Endothelial cell (in vitro differentiated cells): ENCODE measurements around the gene TFEB. TPM values are rescaled to one million over a fixed set of nuclear protein-coding genes. Genes with fewer than 3 reads are reported as not detected.

ENCODE experiments used
- DNase-seq: peaks from one replicate; pipeline ENCODE4 v3.0.0; 2021; ENCODE audit warnings: low spot score
- H3K27ac Mint-ChIP-seq: one replicate; pipeline ENCODE4 v1.8.0; 2021; ENCODE audit warnings: mixed read lengths, inconsistent platforms; ENCODE audit not compliant: unreplicated experiment
- H3K27me3 Mint-ChIP-seq: one replicate; pipeline ENCODE4 v1.8.0; 2021; ENCODE audit warnings: mild to moderate bottlenecking, moderate library complexity, mixed read lengths, inconsistent platforms; ENCODE audit not compliant: unreplicated experiment
- H3K36me3 Mint-ChIP-seq: one replicate; pipeline ENCODE4 v1.8.0; 2021; ENCODE audit warnings: mild to moderate bottlenecking, low read depth, mixed read lengths, inconsistent platforms; ENCODE audit not compliant: unreplicated experiment
- H3K4me1 Mint-ChIP-seq: one replicate; pipeline ENCODE4 v1.8.0; 2021; ENCODE audit warnings: mild to moderate bottlenecking, mixed read lengths, inconsistent platforms; ENCODE audit not compliant: unreplicated experiment
- H3K4me3 Mint-ChIP-seq: one replicate; pipeline ENCODE4 v1.8.0; 2021; ENCODE audit warnings: mild to moderate bottlenecking, mixed read lengths, inconsistent platforms; ENCODE audit not compliant: unreplicated experiment
- H3K9me3 Mint-ChIP-seq: one replicate; pipeline ENCODE4 v1.8.0; 2021; ENCODE audit warnings: mixed read lengths, inconsistent platforms; ENCODE audit not compliant: unreplicated experiment
- total RNA-seq: library from RNA; stranded (reverse); fragmentation: NEBNext Ultra II Directional; extraction: Animal tissue kit (Norgen Biotek cat#: 25700); gene quantifications from one replicate; pipeline ENCODE4 v1.2.1, GENCODE V29; 2021; ENCODE audit not compliant: unreplicated experiment
- TF ChIP-seq, protein P1 (sequence below): fragments of 200-600 bp; sonication (generic); IDR thresholded peaks from one replicate; pipeline ENCODE4 v1.5.0; 2021; ENCODE audit warnings: antibody characterized with exemption; ENCODE audit not compliant: unreplicated experiment

Gene TFEB
- total RNA-seq, 1 donor from 2014 or later, result 10.4 TPM

DNA sequence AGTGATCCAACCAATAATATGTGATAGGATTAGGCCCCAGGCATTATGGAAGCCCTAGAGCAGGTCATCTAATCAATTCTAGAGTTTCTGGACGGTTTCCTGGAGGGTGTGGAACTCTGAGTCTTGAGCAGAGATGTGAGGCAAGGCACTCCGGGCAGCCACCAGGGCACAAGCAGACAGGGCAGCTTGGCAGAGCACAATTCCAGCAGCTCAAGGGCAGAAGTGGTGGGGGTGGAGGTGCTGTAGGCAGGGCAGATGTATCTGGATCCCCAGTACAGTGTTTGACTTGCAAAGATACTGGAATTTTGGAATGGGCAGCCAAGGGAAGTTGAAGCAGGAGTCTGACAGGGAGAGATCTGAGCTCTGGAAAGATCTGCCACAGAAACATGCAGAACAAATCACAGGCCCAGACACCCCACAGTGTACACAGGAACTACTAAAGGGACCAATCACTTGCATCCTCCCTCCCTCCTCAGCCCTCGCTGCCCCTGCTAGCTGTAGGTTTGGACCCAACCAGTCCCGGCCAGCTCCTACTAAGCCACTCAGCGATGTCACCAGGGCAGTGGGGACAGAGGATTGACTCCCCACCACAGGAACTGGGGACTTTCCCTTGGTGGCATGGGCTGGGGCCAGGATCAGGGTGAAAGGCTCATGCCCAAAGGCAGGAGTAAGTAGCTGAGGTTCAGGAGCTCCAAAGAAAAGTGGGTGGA lies 47.0 kb downstream of the TFEB start:
- Mint-ChIP-seq H3K4me1 (peaks cover 11% of the 10 kb centered on the region), H3K9me3 (no peaks in the 10 kb centered on the region), H3K36me3 (no peaks in the 10 kb centered on the region), H3K27ac (no peak overlapping the region), H3K27me3 (peaks cover 10% of the 10 kb centered on the region), H3K4me3 (no peak overlapping the region)
- no peak for DNase-seq
- TF ChIP-seq, protein P1, sequence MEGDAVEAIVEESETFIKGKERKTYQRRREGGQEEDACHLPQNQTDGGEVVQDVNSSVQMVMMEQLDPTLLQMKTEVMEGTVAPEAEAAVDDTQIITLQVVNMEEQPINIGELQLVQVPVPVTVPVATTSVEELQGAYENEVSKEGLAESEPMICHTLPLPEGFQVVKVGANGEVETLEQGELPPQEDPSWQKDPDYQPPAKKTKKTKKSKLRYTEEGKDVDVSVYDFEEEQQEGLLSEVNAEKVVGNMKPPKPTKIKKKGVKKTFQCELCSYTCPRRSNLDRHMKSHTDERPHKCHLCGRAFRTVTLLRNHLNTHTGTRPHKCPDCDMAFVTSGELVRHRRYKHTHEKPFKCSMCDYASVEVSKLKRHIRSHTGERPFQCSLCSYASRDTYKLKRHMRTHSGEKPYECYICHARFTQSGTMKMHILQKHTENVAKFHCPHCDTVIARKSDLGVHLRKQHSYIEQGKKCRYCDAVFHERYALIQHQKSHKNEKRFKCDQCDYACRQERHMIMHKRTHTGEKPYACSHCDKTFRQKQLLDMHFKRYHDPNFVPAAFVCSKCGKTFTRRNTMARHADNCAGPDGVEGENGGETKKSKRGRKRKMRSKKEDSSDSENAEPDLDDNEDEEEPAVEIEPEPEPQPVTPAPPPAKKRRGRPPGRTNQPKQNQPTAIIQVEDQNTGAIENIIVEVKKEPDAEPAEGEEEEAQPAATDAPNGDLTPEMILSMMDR, result no peak

DNA sequence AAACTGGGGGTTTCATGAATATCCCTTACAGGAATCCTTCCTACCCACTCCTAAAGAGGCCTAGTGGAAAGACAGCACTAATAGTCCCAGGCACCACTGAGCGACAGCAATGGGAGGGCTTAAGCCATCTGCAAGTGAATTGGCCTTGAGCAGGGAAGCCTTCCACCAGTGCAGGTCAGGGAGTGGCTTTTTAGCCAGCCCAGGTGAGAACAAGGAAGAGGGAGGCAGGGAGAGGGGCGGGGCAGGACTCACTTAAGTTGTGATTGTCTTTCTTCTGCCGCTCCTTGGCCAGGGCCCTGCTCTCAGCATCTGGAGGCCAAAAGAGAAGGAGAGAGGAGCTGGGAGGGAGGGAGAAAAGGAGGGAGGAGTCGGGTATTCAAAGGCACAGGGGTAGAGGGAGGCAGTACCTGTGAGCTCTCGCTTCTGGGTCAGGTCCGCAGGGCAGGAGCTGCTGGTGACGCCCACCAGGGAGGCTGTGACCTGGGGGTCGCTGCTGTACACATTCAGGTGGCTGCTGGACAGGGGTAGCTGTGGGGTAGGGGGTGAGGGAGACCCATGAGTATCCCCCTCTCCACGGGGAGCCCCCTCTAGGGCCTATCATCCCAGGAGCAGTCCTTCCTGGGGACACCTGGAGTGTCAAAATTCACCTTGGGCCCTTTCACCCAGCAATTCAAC lies 47.8 kb downstream of the TFEB start:
- TF ChIP-seq, protein P1, result no peak
- Mint-ChIP-seq H3K27ac (no peak overlapping the region), H3K27me3 (peaks cover 10% of the 10 kb centered on the region), H3K4me1 (peaks cover 13% of the 10 kb centered on the region), H3K4me3 (no peak overlapping the region), H3K9me3 (no peaks in the 10 kb centered on the region), H3K36me3 (no peaks in the 10 kb centered on the region)
- no peak for DNase-seq

DNA sequence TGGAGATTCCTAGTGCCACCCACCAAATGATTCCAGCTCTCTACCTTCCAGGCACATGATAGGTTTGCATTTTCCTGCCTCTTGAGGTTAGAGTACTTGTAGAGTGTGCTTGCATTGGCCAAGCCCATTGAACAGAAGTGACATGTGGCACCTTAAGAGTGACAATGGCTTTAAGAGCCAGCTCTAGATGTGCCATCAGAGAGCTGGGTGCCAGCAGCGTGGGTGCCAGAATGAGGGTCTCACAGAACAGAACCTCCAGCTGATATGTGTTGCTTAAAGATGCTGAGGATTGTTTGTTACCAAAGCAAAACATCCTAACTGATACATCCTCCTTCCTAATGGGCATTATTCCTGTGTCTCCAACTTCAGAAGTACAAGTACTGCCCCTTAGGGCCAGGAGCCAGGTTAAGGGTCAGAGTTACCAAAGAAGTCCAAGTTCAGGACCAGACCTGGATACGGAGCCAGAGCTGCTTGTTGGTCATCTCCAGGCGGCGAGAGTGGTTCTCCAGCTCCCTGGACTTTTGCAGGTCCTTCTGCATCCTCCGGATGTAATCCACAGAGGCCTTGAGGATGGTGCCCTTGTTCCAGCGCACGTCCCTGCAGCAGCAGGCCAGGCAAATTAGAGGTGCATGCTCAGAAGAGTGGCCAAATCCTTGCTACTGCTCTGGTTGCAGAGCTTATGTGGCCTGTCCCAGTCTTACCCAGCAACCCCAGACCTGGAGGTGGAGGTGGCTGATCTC lies 49.6 kb downstream of the TFEB start:
- TF ChIP-seq, protein P1, result no peak
- no peak overlapping the region for H3K27ac Mint-ChIP-seq
- no peak overlapping the region for H3K4me3 Mint-ChIP-seq
- no peak for DNase-seq
- H3K4me1 Mint-ChIP-seq, result peaks cover 9% of the 10 kb centered on the region
- H3K36me3 Mint-ChIP-seq, result no peaks in the 10 kb centered on the region
- H3K9me3 Mint-ChIP-seq, result no peaks in the 10 kb centered on the region
- H3K27me3 Mint-ChIP-seq, result peaks cover 9% of the 10 kb centered on the region

DNA sequence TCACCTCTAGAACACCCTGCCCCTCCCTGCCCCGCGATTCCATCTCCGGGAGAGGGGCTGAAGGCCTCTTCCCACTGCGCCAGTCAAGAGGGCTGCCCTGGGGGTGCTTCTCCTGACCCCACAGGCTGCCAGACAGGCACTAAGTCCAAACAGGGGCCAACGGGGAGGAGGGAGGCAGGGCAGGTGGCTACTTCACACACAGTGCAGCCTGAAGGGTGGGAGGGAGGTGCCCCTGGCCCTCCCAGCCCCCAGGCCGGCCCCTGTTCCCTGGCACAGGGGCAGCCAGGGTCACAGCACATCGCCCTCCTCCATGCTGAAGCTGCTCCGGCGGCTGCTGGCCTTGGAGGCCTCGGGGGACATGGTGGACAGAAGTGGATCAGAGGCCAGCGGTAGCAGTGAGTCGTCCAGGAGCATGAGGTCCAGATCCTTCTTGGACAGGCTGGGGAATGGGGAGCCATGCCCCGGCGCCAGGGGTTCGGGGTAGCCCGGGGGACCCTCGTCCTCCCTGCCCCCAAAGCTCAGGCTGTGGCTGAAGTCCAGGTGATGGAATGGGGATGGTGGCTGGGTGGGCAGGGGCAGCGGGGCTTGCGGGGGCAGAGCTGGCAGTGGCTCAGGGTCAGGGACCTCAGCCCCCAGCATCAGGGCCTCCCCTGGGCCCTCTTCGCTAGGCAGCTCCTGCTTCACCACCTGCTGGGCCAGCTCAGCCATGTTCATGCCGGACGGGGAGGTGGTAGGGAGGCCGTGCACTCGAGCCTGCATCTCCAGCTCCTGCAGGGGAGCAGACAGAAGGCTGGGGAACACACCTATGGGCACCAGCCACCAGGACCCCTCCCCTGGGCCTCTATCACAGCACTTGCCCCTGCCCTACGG lies 50.9 kb downstream of the TFEB start:
- Mint-ChIP-seq H3K9me3 (no peaks in the 10 kb centered on the region), H3K27ac (no peak overlapping the region)
- no peak for DNase-seq

More for the DNA sequence above, 50.9 kb downstream of the TFEB start:
- TF ChIP-seq, protein P1, result no peak
- Mint-ChIP-seq H3K36me3 (no peaks in the 10 kb centered on the region), H3K27me3 (peaks cover 8% of the 10 kb centered on the region), H3K4me3 (no peak overlapping the region), H3K4me1 (peaks cover 9% of the 10 kb centered on the region)
